22Rv1 (cell line): ENCODE results near the gene NDN.

Experiments used
- ZFX ChIP-seq: fragments of 450-650 bp; IDR thresholded peaks from 2 replicates; pipeline ENCODE4 v1.6.1; 2017; ENCODE audit warnings: antibody characterized with exemption, borderline replicate concordance
- TF ChIP-seq, protein P1 (sequence below): fragments of 450-650 bp; IDR thresholded peaks from 2 replicates; pipeline ENCODE4 v1.5.1; 2017; ENCODE audit warnings: mild to moderate bottlenecking

DNA sequence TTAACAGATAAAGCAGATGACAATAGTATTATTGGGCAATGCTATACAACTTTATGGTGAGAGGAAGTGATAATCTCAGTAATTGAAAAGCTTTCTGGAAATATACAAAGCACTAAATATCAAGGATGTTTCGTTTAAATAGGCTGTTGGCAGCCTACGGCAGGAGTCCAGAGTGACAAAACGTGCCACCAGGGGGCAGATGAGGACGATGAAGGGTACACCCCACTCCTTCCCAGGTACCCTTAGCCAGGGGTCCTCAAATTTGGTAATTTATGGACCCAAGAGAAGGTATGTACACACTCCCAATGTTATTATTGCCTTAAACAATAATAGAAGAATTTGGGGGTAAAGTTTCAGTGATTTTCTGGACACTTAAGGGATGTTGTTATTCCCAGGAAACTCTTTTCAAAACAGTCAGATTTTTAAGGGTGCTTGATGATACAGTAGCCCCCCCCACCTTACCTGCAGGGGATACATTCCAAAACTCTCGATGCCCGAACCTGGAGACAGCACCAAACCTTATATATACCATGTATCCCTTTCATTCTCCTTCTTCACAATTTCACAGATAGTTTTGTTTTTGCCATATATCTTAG is 38.1 kb downstream of the NDN start:
- TF ChIP-seq, protein P1, sequence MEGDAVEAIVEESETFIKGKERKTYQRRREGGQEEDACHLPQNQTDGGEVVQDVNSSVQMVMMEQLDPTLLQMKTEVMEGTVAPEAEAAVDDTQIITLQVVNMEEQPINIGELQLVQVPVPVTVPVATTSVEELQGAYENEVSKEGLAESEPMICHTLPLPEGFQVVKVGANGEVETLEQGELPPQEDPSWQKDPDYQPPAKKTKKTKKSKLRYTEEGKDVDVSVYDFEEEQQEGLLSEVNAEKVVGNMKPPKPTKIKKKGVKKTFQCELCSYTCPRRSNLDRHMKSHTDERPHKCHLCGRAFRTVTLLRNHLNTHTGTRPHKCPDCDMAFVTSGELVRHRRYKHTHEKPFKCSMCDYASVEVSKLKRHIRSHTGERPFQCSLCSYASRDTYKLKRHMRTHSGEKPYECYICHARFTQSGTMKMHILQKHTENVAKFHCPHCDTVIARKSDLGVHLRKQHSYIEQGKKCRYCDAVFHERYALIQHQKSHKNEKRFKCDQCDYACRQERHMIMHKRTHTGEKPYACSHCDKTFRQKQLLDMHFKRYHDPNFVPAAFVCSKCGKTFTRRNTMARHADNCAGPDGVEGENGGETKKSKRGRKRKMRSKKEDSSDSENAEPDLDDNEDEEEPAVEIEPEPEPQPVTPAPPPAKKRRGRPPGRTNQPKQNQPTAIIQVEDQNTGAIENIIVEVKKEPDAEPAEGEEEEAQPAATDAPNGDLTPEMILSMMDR = peak; percentile 79
- TF ChIP-seq ZFX = no peak
